NCI-H128 (cell line): ENCODE measurements around the gene HADHA.

Experiments used
- DNase-seq: peaks from one replicate; lab custom pipeline; 2025; ENCODE audit not compliant: unreplicated experiment; lab: John Stamatoyannopoulos, UW

The HADHA gene

DNA sequence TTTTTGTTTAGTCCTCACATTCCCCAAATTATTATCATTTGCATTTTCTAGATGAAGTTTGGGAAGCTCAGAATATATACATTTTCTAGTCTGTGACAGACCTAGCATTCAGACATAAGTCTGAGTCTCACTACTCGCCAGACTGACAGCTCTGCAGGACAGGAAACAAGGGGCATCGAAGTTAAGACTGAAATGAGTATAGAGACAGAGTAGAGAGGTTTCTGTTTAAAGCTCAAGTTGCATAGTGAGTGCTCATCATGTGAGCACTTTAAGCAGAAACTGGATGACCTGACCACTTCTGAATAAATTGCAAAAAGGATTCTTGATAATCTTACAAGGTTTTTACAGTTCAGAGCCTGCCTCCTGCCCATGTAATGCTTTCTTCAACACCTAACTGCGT, 1.4 kb upstream of the HADHA start:
- no peak for DNase-seq

DNA sequence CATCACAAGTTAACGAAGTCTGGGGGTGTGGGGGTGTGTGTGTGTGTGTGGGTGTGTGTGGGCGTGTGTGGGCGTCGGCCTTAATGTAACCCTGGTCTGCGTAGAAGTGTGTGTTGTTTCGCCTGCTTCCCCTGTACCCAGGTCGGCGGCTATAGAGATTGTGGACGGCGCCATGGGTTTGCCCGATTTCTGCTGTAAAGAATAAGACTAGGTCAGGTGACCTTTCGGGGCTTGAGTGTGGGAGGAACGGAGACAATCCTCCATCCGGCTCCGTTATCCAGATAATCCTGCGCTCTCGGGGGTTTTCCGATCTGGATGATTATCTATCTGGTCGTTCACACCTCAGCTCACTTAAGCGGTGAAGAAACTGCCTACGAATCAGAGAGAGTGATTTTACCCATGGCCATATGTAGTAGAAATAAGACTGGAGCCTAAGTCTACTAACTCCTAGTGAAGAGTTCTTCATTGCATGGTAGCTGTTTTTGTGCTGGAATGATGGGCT, 850 bp upstream of the HADHA start:
- DNase-seq: no peak

DNA sequence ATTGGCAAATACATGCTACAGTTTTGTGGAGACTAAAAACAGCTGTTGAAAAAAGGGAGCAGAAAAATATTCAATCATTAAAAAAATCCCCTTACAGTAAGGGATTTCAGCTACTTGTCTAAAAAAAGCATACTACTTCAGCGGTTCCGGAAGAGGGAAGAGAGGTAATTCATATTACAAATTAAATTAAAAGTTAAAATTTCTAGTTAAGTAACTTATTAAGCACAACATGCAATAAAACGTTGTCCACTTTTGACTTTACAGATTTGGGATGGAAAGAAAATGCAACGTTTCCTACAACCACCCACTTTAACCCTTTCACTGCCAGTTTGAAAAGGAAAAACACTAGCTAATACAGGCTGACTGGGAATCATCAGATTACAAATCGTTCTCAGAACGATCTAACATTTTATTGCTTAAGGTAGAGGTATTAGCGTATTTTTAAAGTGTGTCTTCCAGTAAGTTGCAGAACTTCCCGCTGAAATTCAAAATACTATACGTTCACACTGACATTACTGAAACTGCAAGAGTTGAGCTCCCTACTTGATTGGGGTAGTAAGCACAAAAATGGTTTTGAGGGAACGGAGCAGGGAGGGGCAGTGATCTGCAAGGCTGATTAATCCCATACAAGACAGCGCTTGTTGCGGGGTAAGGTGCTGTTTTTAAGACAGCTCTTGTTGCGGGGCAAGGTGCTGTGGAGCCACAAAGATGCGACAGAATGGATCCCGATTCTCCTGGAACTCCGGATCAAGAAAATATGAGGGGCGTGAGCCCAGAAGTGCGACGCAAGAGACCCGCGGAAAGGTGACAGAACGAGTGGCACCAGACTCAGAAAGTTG, 743 bp downstream of the HADHA start:
- no peak for DNase-seq

DNA sequence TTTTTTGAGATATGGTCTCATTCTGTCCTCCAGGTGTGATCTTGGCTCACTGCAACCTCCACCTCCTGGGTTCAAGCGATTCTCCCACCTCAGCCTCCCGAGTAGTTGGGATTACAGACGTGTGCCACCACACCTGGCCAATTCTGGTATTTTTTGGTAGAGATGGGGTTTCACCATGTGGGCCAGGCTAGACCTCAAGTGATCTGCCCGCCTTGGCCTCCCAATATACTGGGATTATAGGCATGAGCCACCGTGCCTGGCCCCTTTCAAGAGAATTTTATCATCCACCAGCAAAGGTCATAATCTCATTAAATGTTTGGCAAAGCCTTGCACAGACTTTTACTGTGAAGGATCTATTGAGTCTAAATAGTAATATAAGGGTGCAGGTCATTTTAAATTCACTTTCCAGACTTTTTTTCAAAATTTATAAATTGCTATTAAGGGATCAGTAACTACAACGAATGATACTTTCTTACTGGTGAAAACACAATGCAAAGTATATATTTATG, 2.5 kb downstream of the HADHA start:
- DNase-seq: no peak

DNA sequence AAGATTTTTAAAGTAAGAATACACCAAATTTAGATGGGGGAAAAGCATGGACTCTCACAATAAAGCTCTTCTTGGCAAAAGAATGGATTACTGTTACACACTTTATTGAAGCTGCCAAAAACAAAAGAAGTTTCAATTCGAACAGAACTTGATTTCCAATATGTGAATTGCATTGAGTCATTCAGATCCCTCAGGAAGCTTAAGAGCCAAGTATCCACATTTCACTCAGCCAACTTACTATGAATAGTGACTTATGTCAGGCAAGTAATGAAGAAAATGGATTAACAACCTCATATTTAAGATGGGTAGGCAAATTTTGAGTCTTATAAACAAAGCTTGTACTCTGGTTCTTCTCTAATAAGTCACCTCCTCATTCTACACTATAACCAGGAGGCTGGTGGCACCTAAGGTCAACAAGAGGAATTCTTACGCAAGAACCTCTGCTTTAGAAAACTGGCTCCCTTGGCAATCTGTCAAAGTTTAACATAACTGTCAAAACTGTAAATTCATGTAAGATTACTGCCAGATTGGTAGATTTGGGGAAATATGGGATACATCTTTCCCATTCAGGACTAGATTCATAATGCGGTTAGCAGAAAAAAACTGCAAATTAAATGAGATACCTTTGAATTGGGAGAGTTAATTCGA, 6.0 kb downstream of the HADHA start:
- DNase-seq: no peak

DNA sequence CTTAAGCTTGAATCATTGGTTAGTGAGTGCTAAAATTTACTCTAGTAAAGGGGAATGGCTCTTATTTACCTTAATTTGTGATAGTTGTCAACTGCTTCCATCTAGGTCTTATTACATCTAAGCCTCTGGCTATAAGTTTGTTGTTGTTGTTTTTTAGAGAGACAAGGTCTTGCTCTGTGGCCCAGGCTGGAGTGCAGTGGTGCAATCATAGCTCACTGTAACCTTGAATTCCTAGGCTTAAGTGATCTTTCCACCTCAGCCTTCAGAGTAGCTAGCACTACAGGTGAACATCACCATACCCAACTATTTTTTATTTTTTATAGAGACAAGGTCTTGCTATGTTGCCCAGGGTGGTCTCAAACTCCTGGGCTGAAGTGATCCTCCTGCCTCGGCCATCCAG, 6.6 kb downstream of the HADHA start:
- no peak for DNase-seq

DNA sequence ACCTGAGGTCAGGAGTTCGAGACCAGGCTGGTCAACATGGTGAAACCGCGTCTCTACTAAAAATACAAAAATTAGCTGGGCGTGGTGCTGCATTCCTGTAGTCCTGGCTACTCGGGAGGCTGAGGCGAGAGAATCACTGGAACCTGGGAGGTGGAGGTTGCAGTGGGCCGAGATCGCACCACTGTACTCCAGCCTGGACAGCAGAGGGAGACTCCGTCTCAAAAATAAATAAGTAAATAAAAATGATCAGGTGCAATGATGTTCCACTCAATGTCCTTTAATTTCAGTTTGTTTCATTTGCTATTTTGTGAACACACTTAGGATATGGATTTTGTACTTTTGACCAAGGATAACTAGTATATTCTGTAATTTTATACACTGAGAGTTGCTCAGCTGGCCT, 9.3 kb downstream of the HADHA start:
- DNase-seq: no peak

DNA sequence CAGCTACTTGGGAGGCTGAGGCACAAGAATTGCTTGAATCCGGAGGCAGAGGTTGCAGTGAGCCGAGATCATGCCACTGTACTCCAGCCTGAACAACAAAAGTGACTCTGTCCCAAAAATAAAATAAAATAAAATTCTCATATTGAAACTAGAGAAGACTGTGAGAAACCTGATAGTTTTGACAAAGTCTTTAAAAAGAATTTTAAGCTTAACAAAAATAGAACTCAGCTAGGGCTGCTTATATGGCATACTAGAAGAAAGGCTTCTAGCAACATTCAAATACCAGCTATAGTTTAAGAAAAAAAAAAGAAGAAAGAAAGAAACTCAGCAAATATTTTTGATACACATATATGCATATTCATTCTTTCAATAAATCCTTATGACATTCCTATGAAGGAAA, 13.6 kb downstream of the HADHA start:
- DNase-seq: no peak

DNA sequence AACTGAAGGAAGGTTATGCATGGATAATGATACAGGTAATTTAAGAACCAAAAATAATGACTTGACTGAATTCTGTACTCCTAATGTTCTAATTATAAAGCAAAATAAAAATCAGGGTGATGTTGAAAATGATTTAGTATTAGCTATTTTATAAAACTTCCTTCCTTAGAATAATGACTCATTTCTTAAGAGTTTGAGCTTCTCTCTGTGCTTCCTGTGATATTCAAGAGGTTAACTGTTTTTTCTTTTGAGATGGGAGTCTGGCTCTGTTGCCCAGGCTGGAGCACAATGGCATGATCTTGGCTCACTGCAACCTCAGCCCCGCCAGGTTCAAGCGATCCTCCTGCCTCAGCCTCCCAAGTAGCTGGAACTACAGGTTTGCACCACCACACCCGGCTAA, 14.8 kb downstream of the HADHA start:
- no peak for DNase-seq

DNA sequence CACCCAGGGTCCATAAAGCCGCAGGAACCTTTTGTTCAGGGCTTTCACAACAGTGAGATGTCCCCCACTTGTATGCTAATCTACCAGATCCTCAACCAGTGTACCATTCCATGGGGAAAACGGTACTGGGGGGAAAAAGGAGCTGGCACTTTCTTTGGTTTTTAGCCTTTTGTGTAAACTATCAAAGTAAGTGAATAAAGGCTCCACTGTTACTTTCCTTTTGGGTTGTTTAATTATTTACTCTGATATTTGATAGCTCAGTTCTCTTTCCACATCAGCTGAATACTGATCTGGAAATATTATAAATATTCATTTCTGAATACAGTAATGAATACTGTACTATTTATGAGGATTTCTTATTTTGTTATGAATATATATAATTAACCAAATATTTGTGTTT, 20.3 kb downstream of the HADHA start:
- no peak for DNase-seq

DNA sequence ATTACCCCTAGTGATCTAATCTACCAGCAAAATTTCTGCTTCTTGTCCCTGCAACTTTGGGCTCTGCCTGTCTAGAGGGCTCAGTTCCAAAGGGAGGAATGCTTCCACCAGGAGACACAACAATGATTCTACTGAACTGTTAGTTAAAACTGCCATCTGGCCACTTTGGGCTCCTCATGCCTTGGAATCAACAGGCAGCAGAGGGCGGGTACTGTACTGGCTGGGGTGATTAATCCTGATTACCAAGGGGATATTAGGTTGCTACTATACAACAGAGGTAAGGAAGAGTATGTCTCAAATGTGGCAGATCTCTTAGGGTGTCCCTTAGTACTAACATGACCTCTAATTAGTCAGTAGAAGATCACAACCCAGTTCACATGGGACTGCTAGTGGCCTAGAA, 21.4 kb downstream of the HADHA start:
- no peak for DNase-seq

DNA sequence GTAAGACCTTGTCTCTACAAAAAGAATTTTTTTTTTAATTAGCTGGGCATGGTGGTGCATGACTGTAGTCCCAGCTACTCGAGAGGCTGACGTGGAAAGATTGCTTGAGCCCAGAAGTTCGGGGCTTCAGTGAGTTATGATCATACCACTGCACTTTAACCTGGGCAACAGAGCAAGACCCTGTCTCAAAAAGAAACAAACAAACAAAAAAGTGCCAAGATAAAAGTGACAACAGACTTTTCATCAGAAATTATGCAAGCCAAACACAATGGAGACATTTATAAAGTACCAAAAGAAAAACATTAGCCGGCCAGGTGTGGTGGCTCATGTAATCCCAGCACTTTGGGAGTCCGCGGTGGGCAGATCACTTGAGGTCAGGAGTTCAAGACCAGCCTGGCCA, 26.7 kb downstream of the HADHA start:
- no peak for DNase-seq

DNA sequence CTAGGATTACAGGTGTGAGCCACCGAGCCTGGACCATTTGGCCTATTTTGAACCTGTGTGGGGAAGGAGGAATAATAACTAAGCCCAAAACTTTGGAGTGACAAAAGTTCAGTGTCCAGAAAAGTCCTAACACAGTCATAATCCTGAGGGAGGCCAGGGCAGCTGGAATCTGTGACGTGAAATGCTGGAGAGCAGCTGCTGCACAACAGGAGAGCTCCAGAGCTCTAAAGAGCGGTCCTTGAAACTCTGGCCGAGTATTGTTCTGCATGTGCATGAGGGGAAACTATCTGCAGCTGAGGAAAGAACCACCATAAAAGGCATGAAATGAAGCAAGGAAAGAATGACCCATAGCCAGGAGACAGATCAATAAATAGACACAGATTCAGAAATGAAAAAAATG, 27.8 kb downstream of the HADHA start:
- DNase-seq: no peak

DNA sequence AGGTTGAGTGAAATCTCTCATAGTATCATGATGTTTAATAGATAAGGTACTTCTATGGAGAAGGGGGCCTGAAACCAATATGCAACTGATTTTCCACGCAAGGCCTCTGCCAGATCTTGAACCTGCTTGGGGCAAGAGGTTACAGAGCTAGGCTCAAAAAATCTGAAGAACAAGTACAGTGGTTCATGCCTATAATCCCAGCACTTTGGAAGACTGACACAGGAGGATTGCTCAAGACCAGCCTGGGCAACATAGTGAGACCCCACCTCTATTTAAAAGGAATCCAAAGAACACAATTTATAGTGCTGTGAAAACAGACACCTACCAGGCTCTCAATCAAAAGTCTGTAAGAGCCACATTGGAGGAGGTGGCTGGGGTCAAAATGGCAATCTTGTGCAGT, 28.6 kb downstream of the HADHA start:
- DNase-seq: no peak

DNA sequence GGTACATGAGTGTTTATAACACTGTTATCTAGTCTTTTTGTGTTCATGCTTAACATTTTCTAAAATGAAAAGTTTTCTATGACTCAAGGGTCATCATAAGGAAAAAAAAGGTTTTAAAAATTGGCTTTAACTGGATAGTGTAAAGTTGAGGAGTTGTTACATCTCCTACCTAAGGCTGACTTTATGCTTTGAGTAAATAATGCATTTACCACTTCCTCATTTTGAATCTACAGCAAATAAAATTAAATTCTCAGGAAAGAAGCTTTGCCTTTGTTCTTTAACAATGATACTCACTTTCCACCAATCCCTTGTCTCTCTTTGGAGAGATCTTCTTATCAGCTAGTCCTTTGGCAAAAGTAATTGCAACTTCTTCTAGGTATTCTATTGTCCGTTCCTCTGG, 29.7 kb downstream of the HADHA start:
- no peak for DNase-seq

DNA sequence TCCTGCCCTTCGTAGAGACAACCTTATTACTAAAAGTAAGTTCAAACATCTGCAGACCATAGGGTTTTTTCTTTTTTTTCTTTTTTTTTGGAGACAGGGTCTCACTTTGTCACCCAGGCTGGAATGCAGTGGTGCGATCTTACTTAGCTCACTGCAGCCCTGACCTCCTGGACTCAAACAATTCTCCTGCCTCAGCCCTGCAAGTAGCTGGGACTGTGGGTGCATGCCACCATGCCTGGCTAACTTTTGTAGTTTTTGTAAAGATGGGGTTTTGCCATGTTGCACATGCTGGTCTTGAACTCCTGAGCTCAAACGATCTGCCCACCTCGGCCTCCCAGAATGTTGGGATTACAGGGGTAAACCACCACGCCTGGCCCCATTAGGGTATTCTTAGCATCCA, 32.4 kb downstream of the HADHA start:
- no peak for DNase-seq

DNA sequence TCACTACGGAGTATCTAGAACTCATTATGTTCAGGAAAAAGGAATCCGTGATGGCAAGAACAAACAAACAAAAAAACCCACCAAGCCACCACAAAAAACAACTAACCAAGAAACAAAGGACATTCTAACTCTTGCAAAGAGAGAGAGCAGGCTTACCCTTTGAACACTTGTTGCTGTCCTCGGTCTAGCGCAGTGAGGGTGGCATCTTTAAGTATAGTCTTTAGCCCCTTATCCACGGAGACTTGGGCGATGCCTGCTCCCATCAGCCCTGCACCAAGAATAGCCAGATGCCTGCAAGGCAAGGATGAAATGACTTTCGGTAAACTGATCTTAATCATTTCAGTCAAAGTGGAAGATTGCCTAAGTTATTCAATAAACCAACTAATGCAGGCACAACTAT, 40.5 kb downstream of the HADHA start:
- no peak for DNase-seq

DNA sequence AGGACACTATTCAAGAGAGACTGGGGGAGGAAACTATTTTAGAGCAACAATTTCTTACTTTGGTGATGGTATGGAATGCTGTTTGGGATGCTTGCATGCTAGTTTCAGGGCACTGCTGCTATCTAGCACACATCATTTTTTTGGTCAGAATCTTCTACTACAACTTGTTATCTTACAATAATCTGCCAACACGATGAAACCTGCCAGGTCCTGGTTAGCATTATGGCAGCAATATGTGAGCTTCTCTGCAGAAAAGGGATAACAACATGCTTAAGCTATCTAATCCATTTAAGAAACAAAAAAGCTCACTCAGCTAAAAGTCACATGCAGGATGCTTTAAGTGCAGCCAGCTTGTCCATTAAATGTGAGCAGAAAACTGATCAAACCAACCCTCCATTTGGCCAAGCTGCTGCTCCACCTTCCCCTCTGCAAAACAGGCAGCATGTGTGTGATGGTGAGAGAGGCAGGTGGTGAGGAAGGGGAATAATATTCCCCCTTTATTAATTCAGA, 41.4 kb downstream of the HADHA start:
- no peak for DNase-seq

DNA sequence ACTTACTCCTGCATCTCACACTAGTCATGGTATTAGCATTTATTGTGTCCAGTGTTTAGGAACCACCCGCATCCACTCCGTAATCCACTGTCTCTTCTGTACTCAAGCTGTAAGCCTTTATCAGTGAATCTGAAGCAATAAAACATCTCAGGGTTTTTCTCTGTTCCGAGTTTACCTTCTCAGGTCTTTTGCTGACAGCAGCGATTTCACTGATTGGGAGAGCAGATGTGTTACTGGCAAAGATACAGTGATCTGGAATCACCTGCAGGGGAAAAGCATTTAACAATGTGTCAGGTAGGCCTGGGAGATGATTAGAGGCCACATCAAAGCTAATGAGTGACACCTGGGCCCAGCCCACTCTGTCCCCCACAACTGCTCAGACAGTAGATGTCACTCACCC, 46.9 kb downstream of the HADHA start:
- no peak for DNase-seq

DNA sequence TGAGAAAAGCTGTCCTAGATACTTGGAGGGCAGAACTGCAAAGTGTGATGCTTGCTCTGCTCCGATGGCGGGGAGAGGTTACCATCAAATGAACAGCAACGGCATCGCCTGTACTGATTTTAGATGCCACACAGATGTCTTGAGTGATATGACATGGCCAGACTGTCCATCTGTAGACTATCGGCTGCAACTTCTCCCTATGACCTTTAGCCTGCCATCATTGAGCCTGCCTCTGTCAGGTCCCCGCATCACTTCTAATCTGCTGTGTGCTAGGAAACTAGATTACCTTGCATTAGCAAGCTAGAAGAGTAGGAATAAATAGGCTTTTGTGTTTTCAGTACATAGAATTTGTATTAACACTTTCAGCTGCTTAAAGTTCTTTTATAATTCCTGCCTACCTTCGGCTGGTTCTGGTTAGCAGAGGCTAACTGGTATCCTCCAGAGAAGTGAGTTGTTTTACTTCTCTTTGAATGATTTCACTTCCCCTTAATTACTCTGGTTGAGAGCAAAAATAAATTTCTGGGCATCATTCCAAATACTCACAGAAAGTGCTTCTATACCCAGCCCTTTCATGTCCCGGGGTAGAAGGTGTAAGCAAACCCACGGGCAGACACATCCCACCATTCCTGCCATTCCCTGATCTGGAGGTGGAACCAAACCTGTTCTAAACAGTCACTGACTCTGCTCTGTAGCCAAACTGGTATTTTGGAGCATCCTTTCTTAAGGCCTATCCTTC, 47.6 kb downstream of the HADHA start:
- no peak for DNase-seq
